ENCODE measurements around the gene PARD3.

Gene PARD3

DNA sequence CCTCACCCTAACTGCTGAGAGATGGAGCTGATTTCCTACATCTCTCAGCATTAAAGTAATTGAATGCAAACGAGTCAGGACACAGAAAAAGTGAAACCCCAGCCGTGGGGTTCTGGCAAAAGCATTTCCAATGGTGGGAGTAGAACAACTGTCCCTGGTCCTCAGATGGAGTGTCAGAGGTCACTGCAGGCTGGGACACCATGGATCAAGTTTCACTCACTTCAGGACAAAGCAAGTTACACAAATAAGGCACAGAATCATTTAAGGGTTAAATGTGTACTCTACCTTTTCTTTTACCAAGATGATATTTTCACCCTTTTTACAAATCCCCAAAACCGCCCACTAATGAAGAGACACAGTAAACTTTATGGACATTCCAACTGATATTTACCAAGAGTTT lies 607.8 kb downstream of the PARD3 start:
- no peak overlapping the region for H3K4me3 ChIP-seq (IDR thresholded peaks at IDR 0.05; ENCODE audit: insufficient read depth, low read depth, low read length)
- H4K20me1 ChIP-seq (ENCODE audit: insufficient read depth) = no peaks in the 10 kb centered on the region
- no peak for TF ChIP-seq CTCF (conservative IDR thresholded peaks at IDR 0.05; ENCODE audit: low read depth, low read length)
- no peak overlapping the region for H3K9ac ChIP-seq
- no peaks in the 10 kb centered on the region for H3K79me2 ChIP-seq (ENCODE audit: insufficient read depth, low read depth)
- no peaks in the 10 kb centered on the region for H3K36me3 ChIP-seq (ENCODE audit: insufficient read depth)
- H3K27me3 ChIP-seq (ENCODE audit: insufficient read depth, low read depth) = no peaks in the 10 kb centered on the region
- no peak overlapping the region for H3K4me2 ChIP-seq
- no peak overlapping the region for H2AFZ ChIP-seq (ENCODE audit: low read depth)
- no peaks in the 10 kb centered on the region for H3K4me1 ChIP-seq (ENCODE audit: low read depth, poor library complexity, severe bottlenecking)
- no peak overlapping the region for H3K27ac ChIP-seq

DNA sequence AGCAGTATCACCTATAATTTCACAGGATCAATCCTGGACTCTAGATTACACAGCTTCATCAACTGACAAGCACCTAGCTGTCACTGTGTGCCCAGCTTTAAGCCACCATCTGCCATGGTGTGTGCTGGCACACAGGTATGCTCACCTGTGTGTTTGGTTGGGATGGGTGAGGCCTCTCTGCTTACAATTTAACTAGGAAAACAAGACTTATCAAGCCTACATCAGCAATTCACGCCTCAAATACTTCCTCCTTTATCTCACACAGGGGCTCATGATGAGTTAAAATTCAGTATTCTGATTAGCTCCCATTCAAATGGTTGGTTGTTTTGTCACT lies 608.2 kb downstream of the PARD3 start:
- Histone ChIP-seq H3K9ac (no peak overlapping the region), H3K79me2 (ENCODE audit: insufficient read depth, low read depth) (no peaks in the 10 kb centered on the region), H2AFZ (ENCODE audit: low read depth) (no peak overlapping the region), H4K20me1 (ENCODE audit: insufficient read depth) (no peaks in the 10 kb centered on the region), H3K27me3 (ENCODE audit: insufficient read depth, low read depth) (no peaks in the 10 kb centered on the region), H3K4me2 (no peak overlapping the region), H3K4me3 (IDR thresholded peaks at IDR 0.05; ENCODE audit: insufficient read depth, low read depth, low read length) (no peak overlapping the region), H3K4me1 (ENCODE audit: low read depth, poor library complexity, severe bottlenecking) (no peaks in the 10 kb centered on the region), H3K36me3 (ENCODE audit: insufficient read depth) (no peaks in the 10 kb centered on the region), H3K27ac (no peak overlapping the region)
- no peak for TF ChIP-seq CTCF (conservative IDR thresholded peaks at IDR 0.05; ENCODE audit: low read depth, low read length)

DNA sequence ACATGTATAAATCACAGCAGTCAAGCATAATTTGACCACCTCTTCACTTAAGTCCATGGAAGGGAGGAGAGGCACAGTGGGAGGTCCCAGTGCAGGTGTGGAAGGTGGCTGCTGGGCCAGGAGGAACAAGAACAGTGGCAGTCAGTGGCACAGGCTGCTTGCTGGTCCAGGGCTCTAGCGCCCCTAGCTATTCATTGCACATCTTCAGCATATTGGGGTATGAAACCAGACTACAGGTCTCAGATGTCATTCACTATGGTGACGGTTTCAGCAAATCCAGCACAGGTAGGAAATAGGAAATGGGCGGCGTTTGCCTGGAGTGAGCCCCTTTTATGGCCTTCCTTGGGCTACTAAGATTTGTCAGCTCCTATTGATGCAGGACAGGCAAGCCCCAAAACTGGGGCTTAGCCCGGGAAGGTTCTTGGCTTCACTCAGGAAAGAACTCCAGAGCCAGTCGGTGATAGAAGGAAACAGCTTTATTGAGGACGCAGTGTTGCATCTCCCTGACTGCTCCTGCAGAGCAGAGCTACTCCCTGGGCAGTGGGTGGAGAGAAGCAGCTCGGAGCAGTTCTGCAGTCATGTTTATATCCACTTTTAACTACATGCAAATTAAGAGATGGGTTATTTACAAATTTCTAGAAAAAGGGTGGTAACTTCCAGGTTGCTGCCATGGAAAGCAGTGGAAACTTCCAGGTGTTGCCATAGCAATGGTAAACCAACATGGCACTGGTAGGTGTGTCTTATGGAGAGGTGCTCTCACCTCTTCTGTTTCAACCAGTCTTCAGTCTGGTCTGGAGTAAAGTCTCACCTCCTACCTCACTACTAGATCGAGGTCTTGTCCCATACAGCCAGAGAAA lies 608.8 kb downstream of the PARD3 start:
- no peak overlapping the region for H3K9ac ChIP-seq
- no peaks in the 10 kb centered on the region for H3K79me2 ChIP-seq (ENCODE audit: insufficient read depth, low read depth)
- no peak overlapping the region for H2AFZ ChIP-seq (ENCODE audit: low read depth)
- H3K27me3 ChIP-seq (ENCODE audit: insufficient read depth, low read depth) = no peaks in the 10 kb centered on the region
- no peaks in the 10 kb centered on the region for H3K36me3 ChIP-seq (ENCODE audit: insufficient read depth)
- H3K27ac ChIP-seq = no peak overlapping the region
- no peaks in the 10 kb centered on the region for H4K20me1 ChIP-seq (ENCODE audit: insufficient read depth)
- no peaks in the 10 kb centered on the region for H3K4me1 ChIP-seq (ENCODE audit: low read depth, poor library complexity, severe bottlenecking)
- TF ChIP-seq CTCF (conservative IDR thresholded peaks at IDR 0.05; ENCODE audit: low read depth, low read length) = no peak
- no peak overlapping the region for H3K4me2 ChIP-seq
- H3K4me3 ChIP-seq (IDR thresholded peaks at IDR 0.05; ENCODE audit: insufficient read depth, low read depth, low read length) = no peak overlapping the region

GRCh38 chr10:34205452-34205851 lies 609.6 kb downstream of the PARD3 start:
- H3K36me3 ChIP-seq (ENCODE audit: insufficient read depth) = no peaks in the 10 kb centered on the region
- H3K27me3 ChIP-seq (ENCODE audit: insufficient read depth, low read depth) = no peaks in the 10 kb centered on the region
- no peaks in the 10 kb centered on the region for H3K79me2 ChIP-seq (ENCODE audit: insufficient read depth, low read depth)
- H3K4me1 ChIP-seq (ENCODE audit: low read depth, poor library complexity, severe bottlenecking) = no peaks in the 10 kb centered on the region
- no peak overlapping the region for H3K4me2 ChIP-seq
- H3K27ac ChIP-seq = no peak overlapping the region
- no peak overlapping the region for H3K4me3 ChIP-seq (IDR thresholded peaks at IDR 0.05; ENCODE audit: insufficient read depth, low read depth, low read length)
- H2AFZ ChIP-seq (ENCODE audit: low read depth) = no peak overlapping the region
- no peaks in the 10 kb centered on the region for H4K20me1 ChIP-seq (ENCODE audit: insufficient read depth)
- no peak for TF ChIP-seq CTCF (conservative IDR thresholded peaks at IDR 0.05; ENCODE audit: low read depth, low read length)
- no peak overlapping the region for H3K9ac ChIP-seq

Data from KMS-11 (cell line).